OCI-LY1 (cell line): ENCODE data around the gene STAC2.

ENCODE experiments used
- H2AFZ ChIP-seq: fragments of 200-600 bp; sonication (generic), shearing (Covaris generic); 2 replicates; pipeline ENCODE4 v1.6.0; 2014; ENCODE audit warnings: antibody characterized with exemption, mild to moderate bottlenecking, low read length
- H3F3A ChIP-seq: fragments of 200-600 bp; sonication (generic), shearing (Covaris generic); 2 replicates; pipeline ENCODE4 v1.6.0; 2014; ENCODE audit warnings: mild to moderate bottlenecking, antibody characterized with exemption, low read length, moderate library complexity; ENCODE audit not compliant: insufficient read depth
- H3K27ac ChIP-seq: fragments of 200-600 bp; sonication (generic); 2 replicates; pipeline ENCODE4 v1.5.1; 2014; ENCODE audit warnings: low read length, mixed run types, mild to moderate bottlenecking, low read depth; ENCODE audit not compliant: poor library complexity, severe bottlenecking
- H3K27me3 ChIP-seq: fragments of 200-600 bp; sonication (generic); 2 replicates; pipeline ENCODE4 v1.6.0; 2014; ENCODE audit warnings: antibody characterized with exemption, mild to moderate bottlenecking, low read length, moderate library complexity; ENCODE audit not compliant: insufficient read depth
- H3K36me3 ChIP-seq: fragments of 200-600 bp; sonication (generic); 2 replicates; pipeline ENCODE4 v1.6.1; 2014; ENCODE audit warnings: mild to moderate bottlenecking, antibody characterized with exemption, low read length, moderate library complexity, mixed read lengths; ENCODE audit not compliant: insufficient read depth
- H3K4me1 ChIP-seq: fragments of 200-600 bp; sonication (generic); 2 replicates; pipeline ENCODE4 v1.5.1; 2014; ENCODE audit warnings: mild to moderate bottlenecking, low read length, moderate library complexity; ENCODE audit not compliant: insufficient read depth, severe bottlenecking
- H3K4me2 ChIP-seq: fragments of 200-600 bp; sonication (generic), shearing (Covaris generic); 2 replicates; pipeline ENCODE4 v1.6.1; 2014; ENCODE audit warnings: low read length
- H3K4me3 ChIP-seq: fragments of 200-600 bp; sonication (generic); 2 replicates; pipeline ENCODE4 v1.5.1; 2014; ENCODE audit warnings: low read length, low read depth, mild to moderate bottlenecking, mixed read lengths; ENCODE audit not compliant: poor library complexity, severe bottlenecking
- H3K79me2 ChIP-seq: fragments of 200-600 bp; shearing (Covaris generic); 2 replicates; pipeline ENCODE4 v1.6.1; 2016; ENCODE audit warnings: mixed run types, low read length, mixed read lengths; ENCODE audit not compliant: insufficient read depth
- H3K9ac ChIP-seq: fragments of 200-600 bp; sonication (generic), shearing (Covaris generic); 2 replicates; pipeline ENCODE4 v1.6.1; 2014; ENCODE audit warnings: mild to moderate bottlenecking, low read length, mixed read lengths
- H3K9me2 ChIP-seq: fragments of 200-600 bp; sonication (generic), shearing (Covaris generic); 2 replicates; pipeline ENCODE4 v1.6.1; 2014; ENCODE audit warnings: low read depth, mild to moderate bottlenecking, low read length, mixed read lengths
- H3K9me3 ChIP-seq: fragments of 200-600 bp; shearing (Covaris generic); 2 replicates; pipeline ENCODE4 v1.6.1; 2014; ENCODE audit warnings: low read length, mixed read lengths
- H4K20me1 ChIP-seq: fragments of 200-600 bp; sonication (generic), shearing (Covaris generic); 2 replicates; pipeline ENCODE4 v1.6.0; 2016; ENCODE audit warnings: mild to moderate bottlenecking, low read length; ENCODE audit not compliant: insufficient read depth
- CTCF ChIP-seq: fragments of 200-600 bp; sonication (generic), shearing (Covaris generic); IDR thresholded peaks from 2 replicates; pipeline ENCODE4 v1.5.1; 2017; ENCODE audit warnings: mild to moderate bottlenecking, antibody characterized with exemption, low read length, moderate library complexity, mixed read lengths
- EZH2 ChIP-seq: fragments of 200-600 bp; sonication (generic), shearing (Covaris generic); IDR thresholded peaks from 2 replicates; pipeline ENCODE4 v1.8.0; 2017; ENCODE audit warnings: borderline replicate concordance, mixed run types, mild to moderate bottlenecking, antibody characterized with exemption, low read length, moderate library complexity, mixed read lengths

Gene STAC2

DNA sequence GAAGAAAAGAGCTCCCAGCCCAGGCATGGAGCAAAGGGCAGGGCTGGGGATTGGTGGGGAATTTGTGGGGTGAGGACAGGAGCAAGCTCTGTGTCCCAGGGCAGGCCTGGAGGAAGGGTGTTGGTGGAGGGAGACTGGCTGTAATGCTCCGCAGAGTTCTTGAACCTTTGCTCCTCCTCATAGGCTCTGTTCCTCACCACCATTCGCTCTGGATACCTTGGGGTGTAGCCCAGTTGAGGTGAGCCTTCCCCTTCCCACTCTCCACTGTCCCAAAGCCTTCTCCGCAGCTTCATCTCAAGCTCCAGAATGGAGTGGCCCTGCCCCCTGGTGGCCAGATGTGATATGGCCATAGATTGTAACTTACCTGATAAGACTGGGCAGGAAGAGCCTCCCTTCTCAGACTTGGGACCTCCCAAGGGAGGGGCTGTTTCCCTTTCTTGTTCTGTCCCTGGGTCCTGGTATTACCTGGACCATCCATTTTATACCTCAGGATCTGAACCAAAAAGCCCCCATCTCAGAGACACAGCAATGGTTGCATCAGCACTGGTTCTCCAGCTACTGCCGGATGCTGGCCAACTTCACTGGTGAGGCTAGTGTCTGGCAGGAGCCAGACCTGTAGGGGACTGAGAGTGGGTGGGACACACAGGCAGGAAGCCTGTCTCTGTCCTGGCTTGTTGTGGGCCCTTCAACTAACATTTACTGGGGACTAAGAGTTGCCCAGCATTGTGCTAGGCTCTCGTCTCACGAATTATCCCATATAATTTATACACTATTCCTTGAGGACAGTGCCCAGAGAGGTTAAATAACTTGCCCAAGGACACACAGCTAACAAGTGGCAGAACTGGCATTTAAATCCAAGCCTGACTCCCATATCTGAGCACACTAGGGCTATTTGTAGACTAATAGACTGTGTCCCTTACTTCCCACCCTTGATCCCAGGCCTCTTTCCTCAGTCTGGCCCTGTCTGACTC is 19.1 kb upstream of the STAC2 start:
- Histone ChIP-seq H3K9me3 (no peaks in the 10 kb centered on the region), H3K9ac (no peak overlapping the region), H2AFZ (no peak overlapping the region), H3K4me3 (no peak overlapping the region), H3K27me3 (no peaks in the 10 kb centered on the region), H3F3A (no peaks in the 10 kb centered on the region), H3K79me2 (no peaks in the 10 kb centered on the region), H3K36me3 (no peaks in the 10 kb centered on the region), H4K20me1 (no peaks in the 10 kb centered on the region), H3K4me2 (no peak overlapping the region), H3K27ac (no peak overlapping the region), H3K9me2 (no peaks in the 10 kb centered on the region), H3K4me1 (peaks cover 9% of the 10 kb centered on the region)
- TF ChIP-seq CTCF: peak; percentile 96
- TF ChIP-seq EZH2: no peak

- no peaks in the 10 kb centered on the region for H4K20me1 ChIP-seq
- peaks cover 16% of the 10 kb centered on the region for H3K4me1 ChIP-seq
- no peaks in the 10 kb centered on the region for H3K79me2 ChIP-seq
- no peaks in the 10 kb centered on the region for H3K36me3 ChIP-seq
- no peak overlapping the region for H2AFZ ChIP-seq
- H3K9me2 ChIP-seq: no peaks in the 10 kb centered on the region
- H3K27ac ChIP-seq: no peak overlapping the region
- TF ChIP-seq EZH2 (no peak), CTCF (no peak)
- H3K4me2 ChIP-seq: 0 out of 2 replicates have a peak overlapping the region, but pooled peaks have one; percentile 3
- no peak overlapping the region for H3K9ac ChIP-seq
- H3K27me3 ChIP-seq: no peaks in the 10 kb centered on the region
- no peaks in the 10 kb centered on the region for H3F3A ChIP-seq
- H3K9me3 ChIP-seq: no peaks in the 10 kb centered on the region
- no peak overlapping the region for H3K4me3 ChIP-seq
Measured at GRCh38 chr17:39244016-39244599, 18.4 kb upstream of the STAC2 start.

GRCh38 chr17:39243155-39243554 is 17.4 kb upstream of the STAC2 start:
- Histone ChIP-seq H3K4me1 (peaks cover 24% of the 10 kb centered on the region), H3K9ac (no peak overlapping the region), H3K9me3 (no peaks in the 10 kb centered on the region), H4K20me1 (no peaks in the 10 kb centered on the region), H2AFZ (no peak overlapping the region), H3K36me3 (no peaks in the 10 kb centered on the region), H3K79me2 (no peaks in the 10 kb centered on the region), H3F3A (no peaks in the 10 kb centered on the region), H3K4me3 (no peak overlapping the region), H3K4me2 (no peak overlapping the region), H3K27me3 (no peaks in the 10 kb centered on the region), H3K9me2 (no peaks in the 10 kb centered on the region), H3K27ac (no peak overlapping the region)
- TF ChIP-seq CTCF (no peak), EZH2 (no peak)
